EH (cell line): ENCODE data around the gene ALPG.
"Not testable (repeated sequence)": the region's sequence is repeated elsewhere in the genome, so short reads cannot be mapped to it uniquely, and the experiment has no call there.

ENCODE experiments used
- DNase-seq: peaks from one replicate; pipeline ENCODE4 v3.0.0-alpha.2; 2015; ENCODE audit warnings: low read depth

The ALPG gene

GRCh38 chr2:232406556-232407310, at the start of gene ALPG:
Gene ALPG, plus strand, starts transcription at chr2:232406844. Its CDS starts 51 bp downstream, at chr2:232406895.
- DNase-seq = no peak

- DNase-seq = no peak
These were observed 45.0 kb upstream of the ALPG start for GRCh38 chr2:232361646-232362045.

GRCh38 chr2:232362174-232362900, 44.3 kb upstream of the ALPG start:
- no peak for DNase-seq

- DNase-seq = not testable (repeated sequence)
These were observed 43.4 kb upstream of the ALPG start for GRCh38 chr2:232363064-232363783.

GRCh38 chr2:232363784-232364615, 42.6 kb upstream of the ALPG start:
- peak; percentile 36 for DNase-seq

- not testable (repeated sequence) for DNase-seq
These were observed 41.6 kb upstream of the ALPG start for GRCh38 chr2:232364806-232365594.

- DNase-seq = peak; percentile 77
These were observed 40.9 kb upstream of the ALPG start for GRCh38 chr2:232365621-232366321.

GRCh38 chr2:232366461-232366860, 40.2 kb upstream of the ALPG start:
- DNase-seq = not testable (repeated sequence)

- no peak for DNase-seq
These were observed 39.6 kb upstream of the ALPG start for GRCh38 chr2:232367016-232367415.

GRCh38 chr2:232367591-232368233, 38.9 kb upstream of the ALPG start:
- DNase-seq = no peak

- peak; percentile 31 for DNase-seq
These were observed 38.3 kb upstream of the ALPG start for GRCh38 chr2:232368311-232368731.

GRCh38 chr2:232369126-232369951, 37.3 kb upstream of the ALPG start:
- DNase-seq = no peak

GRCh38 chr2:232370007-232370406, 36.6 kb upstream of the ALPG start:
- not testable (repeated sequence) for DNase-seq

- DNase-seq = peak; percentile 37
These were observed 34.1 kb upstream of the ALPG start for GRCh38 chr2:232372231-232373208.

GRCh38 chr2:232374356-232374755, 32.3 kb upstream of the ALPG start:
- DNase-seq = no peak

GRCh38 chr2:232375164-232375563, 31.5 kb upstream of the ALPG start:
- DNase-seq = no peak

GRCh38 chr2:232376260-232376659, 30.4 kb upstream of the ALPG start:
- DNase-seq = no peak

- no peak for DNase-seq
These were observed 29.9 kb upstream of the ALPG start for GRCh38 chr2:232376713-232377112.
